NCI-H2227 (cell line): Measurements from ENCODE around the gene NEUROD2.

Experiments used
- DNase-seq: peaks from one replicate; lab custom pipeline; 2025; ENCODE audit not compliant: unreplicated experiment; lab: John Stamatoyannopoulos, UW

Gene NEUROD2

DNA sequence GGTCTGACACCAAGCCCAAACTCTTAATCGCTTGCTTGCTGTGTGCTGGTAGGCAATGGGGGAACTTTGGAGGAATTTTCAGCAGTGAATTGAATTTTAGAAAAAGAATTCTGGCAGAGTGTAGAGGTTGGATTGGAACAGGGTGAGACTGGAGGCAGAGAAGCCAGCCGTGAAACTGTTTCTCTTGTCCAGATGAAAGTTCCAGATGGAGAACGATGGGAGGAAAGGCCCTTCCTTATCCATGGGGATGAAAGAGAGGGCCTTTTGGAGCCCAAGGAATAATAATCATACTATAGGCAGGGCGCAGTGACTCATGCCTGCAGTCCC is 26.0 kb downstream of the NEUROD2 start:
- DNase-seq = no peak

DNA sequence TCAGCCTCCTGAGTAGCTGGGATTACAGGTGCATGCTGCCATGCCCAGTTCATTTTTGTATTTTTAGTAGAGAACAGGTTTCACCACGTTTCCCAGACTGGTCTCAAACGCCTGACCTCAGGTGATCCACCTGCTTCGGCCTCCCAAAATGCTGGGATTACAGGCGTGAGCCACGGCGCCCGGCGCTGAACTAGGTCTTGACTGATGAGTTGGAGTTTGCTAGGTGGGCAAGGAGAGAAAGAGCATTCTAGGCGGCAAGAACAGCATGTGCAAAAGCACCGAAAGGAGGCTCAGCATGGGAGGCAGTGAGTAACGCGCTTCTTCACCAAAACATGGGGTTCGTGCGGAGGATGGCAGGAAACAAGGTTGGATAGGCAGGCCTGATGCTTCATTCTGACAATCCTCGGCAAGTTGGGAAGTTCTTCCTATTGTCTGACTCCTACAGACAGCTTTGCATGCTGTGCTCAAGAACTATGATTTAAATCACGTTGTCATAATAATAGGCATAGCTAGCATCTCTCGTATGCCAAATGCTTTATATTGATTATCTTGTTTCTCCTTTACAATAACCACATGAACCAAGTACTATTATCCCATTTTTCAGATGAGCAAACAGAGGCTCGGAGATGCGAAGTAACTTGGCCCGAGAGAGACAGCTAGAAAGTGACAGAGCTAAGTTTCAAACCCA is 26.5 kb downstream of the NEUROD2 start:
- DNase-seq = no peak

GRCh38 chr17:39580082-39580468 is 27.6 kb downstream of the NEUROD2 start:
- no peak for DNase-seq

DNA sequence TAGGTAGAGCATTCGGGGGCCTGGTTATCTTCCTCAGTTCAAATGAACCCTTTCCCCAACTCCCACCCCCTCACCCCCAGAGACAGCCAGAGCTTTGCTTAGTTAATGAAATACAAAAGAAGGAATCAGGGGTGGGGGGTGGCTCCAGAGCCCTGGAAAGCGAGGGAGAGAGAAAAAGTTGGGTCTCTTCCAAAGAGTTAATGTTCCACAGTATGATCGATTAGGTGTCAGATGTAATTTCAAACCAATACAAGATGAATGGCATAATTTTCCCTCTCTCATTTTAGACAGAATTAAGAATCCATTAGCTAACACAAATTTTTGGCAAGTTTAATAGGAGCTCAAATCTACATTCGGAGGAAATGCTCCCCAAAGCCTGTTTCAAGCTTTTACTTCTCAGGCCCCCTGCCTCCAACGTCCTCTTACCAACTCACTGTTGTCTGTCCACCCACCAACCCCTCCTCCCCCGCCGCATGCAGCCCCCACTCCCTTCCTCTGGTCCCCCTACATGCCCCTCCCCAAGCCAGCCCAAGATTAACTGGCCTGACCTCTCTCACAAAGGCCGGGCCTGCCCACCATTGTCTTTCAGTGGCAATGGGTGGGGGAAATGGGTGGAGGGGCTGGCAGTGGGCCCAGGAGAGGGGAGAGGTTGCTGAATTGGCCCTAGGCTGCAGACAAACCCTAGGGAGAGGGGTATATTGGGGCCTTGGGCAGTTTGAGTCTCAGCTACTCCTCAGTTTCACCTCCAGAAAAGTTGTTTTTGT is 28.2 kb downstream of the NEUROD2 start:
- no peak for DNase-seq

- no peak for DNase-seq
These were observed 29.4 kb downstream of the NEUROD2 start for GRCh38 chr17:39578272-39578671.

- DNase-seq = peak; percentile 66
These were observed 31.5 kb downstream of the NEUROD2 start for GRCh38 chr17:39576187-39576586.

- DNase-seq = peak; percentile 85
These were observed 34.0 kb downstream of the NEUROD2 start for GRCh38 chr17:39573447-39574298.

DNA sequence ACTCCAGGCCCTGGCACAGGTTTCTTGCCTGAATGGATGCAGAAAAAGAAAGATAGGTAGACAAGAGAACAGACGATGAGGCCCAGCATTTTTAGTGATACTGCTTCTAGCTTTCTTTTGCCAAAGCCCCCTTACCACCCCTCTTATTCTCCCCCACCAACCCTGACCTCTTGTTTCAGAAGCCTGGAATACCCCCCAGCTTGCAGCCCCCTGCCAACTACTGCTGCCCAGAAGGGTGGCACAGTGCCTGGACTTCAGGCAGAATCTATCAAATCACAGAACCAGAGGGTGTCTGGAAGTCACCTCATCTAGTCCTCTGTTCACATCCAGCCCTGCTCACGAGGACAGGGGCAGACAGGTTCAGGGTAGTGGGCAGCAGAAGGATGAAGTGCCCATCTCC is 35.6 kb downstream of the NEUROD2 start:
- DNase-seq = no peak

DNA sequence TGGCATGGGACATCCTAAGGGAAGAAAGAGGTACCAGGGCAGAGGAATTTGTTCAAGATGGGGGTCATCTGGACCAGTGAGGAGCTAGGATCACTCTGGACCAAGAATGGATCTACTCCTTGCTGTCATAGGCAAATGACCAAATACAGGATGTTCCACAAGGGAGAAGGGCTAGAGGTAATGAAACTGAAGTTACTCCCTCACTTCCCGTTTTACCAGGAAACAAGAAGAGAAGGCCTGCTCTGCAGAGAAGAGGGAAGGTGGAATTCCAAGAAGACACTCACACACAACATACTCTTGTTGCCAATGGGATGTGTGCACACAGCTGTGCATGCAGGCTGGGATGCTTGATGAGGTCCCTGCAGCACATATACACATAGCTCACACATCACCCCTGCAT is 38.6 kb downstream of the NEUROD2 start:
- no peak for DNase-seq

DNA sequence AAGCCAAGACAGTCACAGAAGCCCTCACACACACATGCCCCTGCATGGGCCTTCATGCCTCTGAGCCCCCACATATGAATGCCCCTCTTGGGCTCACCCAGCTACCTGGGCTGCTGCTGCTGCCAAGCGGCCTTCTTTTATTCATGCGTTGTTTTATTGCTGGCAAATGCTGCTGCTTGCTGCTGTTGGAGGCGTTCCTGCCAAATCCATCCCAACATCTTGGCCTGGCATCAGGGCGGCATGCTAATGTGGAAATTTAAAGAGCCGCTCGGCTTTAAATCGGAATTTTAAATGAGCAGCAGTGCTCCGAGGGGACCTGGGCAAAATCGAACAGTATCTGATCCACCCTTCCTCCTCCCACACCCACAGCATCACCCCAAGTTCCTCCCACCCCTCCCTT is 39.0 kb downstream of the NEUROD2 start:
- no peak for DNase-seq

- DNase-seq = no peak
These were observed 41.4 kb downstream of the NEUROD2 start for GRCh38 chr17:39566094-39566850.

GRCh38 chr17:39564211-39564848 is 43.4 kb downstream of the NEUROD2 start:
- peak; percentile 83 for DNase-seq

DNA sequence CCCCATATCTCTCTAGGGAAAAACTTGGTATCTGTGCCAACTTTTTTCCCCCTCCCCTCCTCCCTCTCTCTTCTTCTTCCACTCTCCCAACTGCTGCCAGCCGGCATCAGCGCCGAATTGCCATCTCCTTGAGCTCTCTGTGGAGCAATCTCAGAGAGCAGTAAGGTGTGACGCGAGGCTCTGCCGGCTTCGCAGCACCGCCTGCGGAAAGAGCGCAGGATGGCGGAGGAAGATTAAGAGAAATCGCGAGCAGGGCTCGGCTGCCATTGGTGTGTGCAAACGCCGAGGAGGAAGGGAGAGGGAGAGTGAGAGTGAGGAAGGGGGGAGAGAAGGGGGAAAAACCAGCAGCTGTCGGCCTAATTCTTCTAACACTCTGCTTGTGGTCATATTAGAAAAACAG is 44.2 kb downstream of the NEUROD2 start:
- DNase-seq = peak; percentile 71

DNA sequence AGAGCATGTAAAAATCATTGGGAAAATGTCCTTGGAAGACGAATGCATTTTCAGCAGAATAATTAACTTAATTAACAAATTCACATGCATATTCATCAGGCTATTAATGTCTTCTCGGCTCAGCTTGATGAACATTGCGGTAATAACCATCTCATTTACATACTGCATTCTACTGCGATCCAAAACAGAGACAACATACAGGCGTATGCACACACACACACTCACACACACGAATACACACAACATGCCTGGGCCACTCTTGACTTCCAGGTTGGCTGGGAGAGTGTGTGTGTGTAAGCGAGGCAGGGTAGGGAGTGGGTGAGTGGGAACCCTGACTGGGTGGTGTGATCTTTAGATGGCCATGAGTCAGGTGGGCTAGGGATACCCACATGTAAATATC is 44.7 kb downstream of the NEUROD2 start:
- no peak for DNase-seq

DNA sequence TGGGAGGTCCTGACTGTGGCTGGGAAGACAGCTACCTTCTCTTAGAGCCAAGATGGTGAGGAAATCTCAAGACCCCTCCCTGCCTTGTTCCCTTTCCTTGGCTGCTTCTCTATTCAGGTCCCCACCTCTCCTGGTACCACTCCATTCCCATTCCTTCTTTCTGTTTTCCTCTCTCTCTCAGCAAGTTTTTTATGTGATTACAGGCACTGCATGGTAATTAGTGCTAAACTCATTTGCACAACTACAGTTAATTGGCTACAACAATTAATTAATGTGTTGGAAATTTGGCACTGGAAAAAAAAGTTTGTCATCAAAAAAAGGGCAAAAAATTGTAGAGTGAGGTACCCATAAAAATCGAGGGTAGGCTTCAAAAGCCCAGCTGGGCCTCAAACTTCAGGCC is 45.3 kb downstream of the NEUROD2 start:
- DNase-seq = no peak

- DNase-seq = peak; percentile 13
These were observed 51.3 kb downstream of the NEUROD2 start for GRCh38 chr17:39556423-39556822.

DNA sequence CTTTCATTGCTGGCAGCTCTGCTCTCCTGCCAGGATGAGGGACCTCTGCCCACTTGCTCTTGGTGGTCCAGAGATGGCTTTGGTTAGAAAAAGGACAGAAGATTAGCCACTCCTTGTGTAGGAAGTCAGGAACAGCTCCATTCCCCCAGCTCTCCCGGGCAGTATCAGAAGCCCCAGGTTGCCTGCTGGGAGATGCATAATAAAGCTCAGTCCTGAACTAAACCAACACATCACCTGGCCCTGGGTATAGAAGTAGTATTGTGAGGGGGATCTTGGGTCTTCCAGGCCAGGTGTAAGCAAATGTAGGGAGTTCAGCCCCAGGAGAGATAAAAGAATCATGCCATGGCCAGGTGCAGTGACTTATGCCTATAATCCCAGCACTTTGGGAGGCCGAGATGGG is 52.4 kb downstream of the NEUROD2 start:
- no peak for DNase-seq
